ENCODE data around the gene KCNK10.
"Not testable (repeated sequence)": the region's sequence is repeated elsewhere in the genome, so short reads cannot be mapped to it uniquely, and the experiment has no call there.

- TF ChIP-seq CTCF (IDR thresholded peaks at IDR 0.05 in 4 of 5, conservative IDR thresholded peaks at IDR 0.05 in 1 of 5); POLR2A (IDR thresholded peaks at IDR 0.05): not testable (repeated sequence)
Measured at GRCh38 chr14:88261302-88261701, 61.8 kb downstream of the KCNK10 start.

All from gastrocnemius medialis (tissue), 4 donors.